ENCODE data around the gene ZNF491.
"Not testable (repeated sequence)": the region's sequence is repeated elsewhere in the genome, so short reads cannot be mapped to it uniquely, and the experiment has no call there.

DNA sequence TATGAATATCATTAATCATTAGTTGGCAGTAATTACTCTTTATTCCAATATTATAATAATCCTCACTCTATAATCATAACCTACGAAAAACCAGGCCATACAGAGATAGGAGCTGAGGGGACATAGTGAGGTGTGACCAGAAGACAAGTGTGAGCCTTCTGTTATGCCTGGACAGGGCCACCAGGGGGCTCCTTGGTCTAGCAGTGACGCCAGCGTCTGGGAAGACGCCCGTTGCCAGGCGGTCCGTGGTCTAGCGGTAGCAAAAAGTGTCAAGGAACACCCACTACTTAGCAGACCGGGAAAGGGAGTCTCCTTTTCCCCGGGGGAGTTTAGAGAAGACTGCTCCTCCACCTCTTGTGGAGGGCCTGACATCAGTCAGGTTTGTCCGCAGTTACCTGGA is 26.8 kb upstream of the ZNF491 start:
- not testable (repeated sequence) for TF ChIP-seq ZNF274 (IDR thresholded peaks at IDR 0.05; ENCODE audit: low read depth, low read length); YY1 (IDR thresholded peaks at IDR 0.05; ENCODE audit: insufficient read depth, insufficient read length)
